Measurements from ENCODE around the gene CP.
"Not testable (repeated sequence)": the region's sequence is repeated elsewhere in the genome, so short reads cannot be mapped to it uniquely, and the experiment has no call there.

The CP gene

GRCh38 chr3:149227591-149228268 is 6.1 kb upstream of the CP start:
- no peak for DNase-seq (ENCODE audit: low read depth in 3 of 3, low spot score in 1 of 3)

GRCh38 chr3:149226776-149227175 is 5.1 kb upstream of the CP start:
- no peak for DNase-seq (ENCODE audit: low read depth in 3 of 3, low spot score in 1 of 3)

GRCh38 chr3:149224736-149225594 is 3.3 kb upstream of the CP start:
- no peak for DNase-seq (ENCODE audit: low read depth in 3 of 3, low spot score in 1 of 3)

GRCh38 chr3:149223461-149223820 is 1.8 kb upstream of the CP start:
- no peak for DNase-seq (ENCODE audit: low read depth in 3 of 3, low spot score in 1 of 3)

GRCh38 chr3:149219380-149220121 is 2.1 kb downstream of the CP start:
- not testable (repeated sequence) for DNase-seq (ENCODE audit: low read depth in 3 of 3, low spot score in 1 of 3)

GRCh38 chr3:149217347-149217746 is 4.3 kb downstream of the CP start:
- DNase-seq (ENCODE audit: low read depth in 3 of 3, low spot score in 1 of 3) = no peak

GRCh38 chr3:149216193-149216869 is 5.3 kb downstream of the CP start:
- no peak for DNase-seq (ENCODE audit: low read depth in 3 of 3, low spot score in 1 of 3)

- DNase-seq (ENCODE audit: low read depth in 3 of 3, low spot score in 1 of 3) = no peak
Measured at GRCh38 chr3:149215515-149215914, 6.1 kb downstream of the CP start.

GRCh38 chr3:149214702-149215101 is 6.9 kb downstream of the CP start:
- no peak for DNase-seq (ENCODE audit: low read depth in 3 of 3, low spot score in 1 of 3)

- DNase-seq (ENCODE audit: low read depth in 3 of 3, low spot score in 1 of 3) = no peak
Measured at GRCh38 chr3:149212386-149212785, 9.2 kb downstream of the CP start.

GRCh38 chr3:149209431-149209830 is 12.2 kb downstream of the CP start:
- DNase-seq (ENCODE audit: low read depth in 3 of 3, low spot score in 1 of 3) = no peak

- DNase-seq (ENCODE audit: low read depth in 3 of 3, low spot score in 1 of 3) = no peak
Measured at GRCh38 chr3:149207475-149207874, 14.2 kb downstream of the CP start.

- no peak for DNase-seq (ENCODE audit: low read depth in 3 of 3, low spot score in 1 of 3)
Measured at GRCh38 chr3:149204390-149204991, 17.1 kb downstream of the CP start.

- DNase-seq (ENCODE audit: low read depth in 3 of 3, low spot score in 1 of 3) = no peak
Measured at GRCh38 chr3:149203758-149204157, 17.9 kb downstream of the CP start.

- no peak for DNase-seq (ENCODE audit: low read depth in 3 of 3, low spot score in 1 of 3)
Measured at GRCh38 chr3:149199474-149199873, 22.2 kb downstream of the CP start.

- DNase-seq (ENCODE audit: low read depth in 3 of 3, low spot score in 1 of 3) = no peak
Measured at GRCh38 chr3:149198611-149199010, 23.0 kb downstream of the CP start.

GRCh38 chr3:149197669-149198068 is 24.0 kb downstream of the CP start:
- DNase-seq (ENCODE audit: low read depth in 3 of 3, low spot score in 1 of 3) = no peak

- DNase-seq (ENCODE audit: low read depth in 3 of 3, low spot score in 1 of 3) = not testable (repeated sequence)
Measured at GRCh38 chr3:149196805-149197592, 24.6 kb downstream of the CP start.

GRCh38 chr3:149195221-149195620 is 26.4 kb downstream of the CP start:
- DNase-seq (ENCODE audit: low read depth in 3 of 3, low spot score in 1 of 3) = no peak

GRCh38 chr3:149188494-149188893 is 33.1 kb downstream of the CP start:
- DNase-seq (ENCODE audit: low read depth in 3 of 3, low spot score in 1 of 3) = no peak

Measured in stimulated activated CD4-positive, alpha-beta T cell treated with anti-CD3 and anti-CD28 coated beads, TNF-alpha, amount 100 ng/mL, for 1 hour (primary cell).